SH-SY5Y (cell line): Measurements from ENCODE around the gene DERL2.

Experiments used
- GATA2 ChIP-seq: IDR thresholded peaks from 2 replicates; pipeline ENCODE4 v1.6.1; 2011; ENCODE audit warnings: mild to moderate bottlenecking, low read depth, low read length
- GATA3 ChIP-seq: IDR thresholded peaks from 2 replicates; pipeline ENCODE4 v1.6.1; 2011; ENCODE audit warnings: low read depth, mild to moderate bottlenecking, low read length, moderate library complexity

The DERL2 gene

DNA sequence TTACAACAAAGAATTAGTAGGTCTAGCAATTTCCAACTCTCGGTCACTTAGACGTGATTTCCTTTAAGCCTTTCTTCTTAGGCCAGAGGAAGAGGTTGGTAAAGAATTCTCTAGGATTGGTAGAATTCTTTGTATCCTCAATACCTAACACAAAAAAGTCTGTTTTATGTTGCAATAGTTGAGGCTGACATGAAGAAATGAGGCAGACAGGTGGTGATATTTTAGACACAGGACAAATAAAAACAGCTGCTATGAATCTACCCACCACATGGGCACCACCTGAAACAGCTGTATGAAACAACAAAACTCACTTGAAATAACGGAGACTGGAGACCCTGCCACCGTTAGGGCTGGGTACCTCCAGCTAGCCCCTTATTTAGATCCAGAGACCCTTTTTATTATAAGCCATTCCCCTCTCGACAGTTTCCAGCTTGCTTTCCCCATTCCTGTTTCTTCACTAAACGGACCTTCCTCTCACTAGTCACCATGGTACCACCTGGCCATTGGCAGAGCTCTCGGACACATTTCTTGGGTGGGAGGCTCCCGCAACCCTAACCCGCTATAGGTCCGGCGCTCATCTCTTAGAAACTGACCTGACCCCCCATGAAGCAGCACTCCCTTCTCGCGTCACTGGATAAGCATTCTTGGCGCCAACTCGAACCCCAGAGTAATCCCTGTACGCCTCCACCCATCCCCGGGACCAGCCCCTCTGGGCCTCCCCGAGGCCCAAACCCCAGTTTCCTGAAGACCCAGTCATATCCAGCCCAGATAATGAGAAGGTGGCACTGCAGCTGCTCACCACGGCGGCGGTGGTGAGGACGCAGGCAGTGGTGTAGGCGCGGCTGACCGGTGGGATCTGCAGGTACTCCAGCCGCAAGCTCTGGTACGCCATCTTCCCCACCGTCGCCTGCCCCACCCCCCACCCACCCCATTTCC is at the start of gene DERL2:
DERL2 (minus strand) TSS at position 909 of the 936 bp plus-strand sequence; CDS start at position 892, 17 bp downstream.
- TF ChIP-seq GATA3, result no peak
- no peak for TF ChIP-seq GATA2

DNA sequence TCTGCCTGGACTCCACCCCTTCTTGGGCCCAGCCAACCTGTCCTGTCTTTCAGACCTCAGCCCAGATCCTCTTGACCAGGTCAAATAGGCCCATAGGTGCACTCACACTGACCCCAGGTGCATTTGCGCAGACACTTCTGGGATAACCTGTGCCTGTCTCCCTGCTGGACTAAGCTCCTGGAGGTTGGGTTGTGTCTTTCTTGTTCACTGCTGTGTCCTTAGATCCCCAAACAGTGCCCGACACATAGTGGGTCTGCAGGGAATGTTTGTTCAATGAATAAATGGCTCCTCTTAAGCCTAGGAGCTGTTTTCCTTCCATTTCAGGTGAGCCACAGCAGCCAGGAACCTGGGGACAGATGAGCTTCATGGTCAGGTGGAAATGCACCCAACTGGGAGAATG is 49.5 kb upstream of the DERL2 start:
- no peak for TF ChIP-seq GATA3
- no peak for TF ChIP-seq GATA2

DNA sequence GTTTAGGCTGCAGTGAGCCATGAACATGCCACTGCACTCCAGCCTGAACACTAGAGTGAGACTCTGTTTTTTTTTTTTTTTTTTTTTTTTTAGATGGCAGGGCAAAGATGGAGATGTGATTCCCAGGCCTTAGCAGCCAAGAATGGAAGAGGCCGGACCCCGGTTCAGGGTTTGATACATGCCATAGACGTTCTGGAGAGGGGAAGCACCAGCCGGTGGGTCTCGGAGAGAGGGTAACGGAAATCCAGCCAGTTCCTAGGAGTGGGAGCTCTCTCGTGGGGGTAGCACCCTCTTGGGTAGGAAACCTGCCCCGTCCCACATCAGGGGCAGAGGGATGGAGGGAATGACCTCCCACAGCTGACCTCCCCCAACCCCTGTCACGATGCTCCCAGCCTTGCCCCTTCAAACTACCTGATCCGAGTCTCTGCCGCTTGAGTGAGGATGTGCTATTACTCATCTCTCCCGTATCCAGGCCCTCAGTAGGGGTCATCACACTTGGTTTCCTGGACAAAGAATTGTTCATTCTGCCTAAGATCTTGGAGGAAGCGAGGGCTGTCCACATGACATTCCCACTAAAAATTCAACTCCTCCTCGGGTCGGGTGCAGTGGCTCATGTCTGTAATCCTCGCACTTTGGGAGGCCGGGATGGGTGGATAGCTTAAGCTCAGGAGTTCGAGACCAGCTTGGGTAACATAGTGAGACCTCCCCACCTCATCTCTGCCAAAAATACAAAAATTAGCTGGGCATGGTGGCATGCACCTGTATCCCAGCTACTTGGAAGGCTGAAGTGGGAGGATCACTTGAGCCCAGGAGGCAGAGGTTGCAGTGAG is 47.7 kb upstream of the DERL2 start:
- TF ChIP-seq GATA2 (no peak), GATA3 (no peak)

DNA sequence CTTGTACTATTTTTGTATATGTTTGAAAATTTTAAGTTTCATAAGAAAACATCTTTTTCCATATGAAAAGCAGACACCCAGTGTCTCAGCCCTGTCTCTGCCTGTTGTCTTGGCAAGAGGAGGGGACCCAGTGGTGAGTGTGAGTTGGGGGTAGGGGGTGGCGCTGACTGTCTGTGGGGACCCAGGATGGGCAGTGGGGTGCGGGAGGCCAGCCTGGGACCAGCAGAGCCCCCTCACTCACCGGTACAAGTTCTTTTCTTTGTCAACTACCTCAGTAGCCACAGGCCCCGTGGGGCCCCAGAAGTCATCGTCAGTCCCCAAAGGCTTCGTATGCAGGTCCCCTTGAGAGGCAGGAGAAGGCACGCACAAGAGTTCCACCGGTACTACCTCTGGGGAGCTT is 46.6 kb upstream of the DERL2 start:
- TF ChIP-seq GATA2 (no peak), GATA3 (no peak)

DNA sequence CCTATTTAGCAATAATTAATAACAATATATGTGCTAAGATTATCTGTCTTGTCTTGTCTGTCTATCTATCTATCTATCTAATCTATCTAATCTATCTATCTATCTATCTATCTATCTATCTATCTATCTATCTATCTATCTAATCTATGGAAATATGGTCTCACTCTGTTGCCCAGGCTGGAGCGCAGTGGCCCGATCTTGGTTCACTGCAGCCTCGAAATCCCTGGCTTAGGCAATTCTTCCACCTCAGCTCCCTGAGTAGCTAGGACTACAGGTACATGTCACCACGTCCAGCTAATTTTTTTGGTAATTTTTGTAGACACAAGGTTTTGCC is 45.1 kb upstream of the DERL2 start:
- no peak for TF ChIP-seq GATA3
- TF ChIP-seq GATA2, result no peak

DNA sequence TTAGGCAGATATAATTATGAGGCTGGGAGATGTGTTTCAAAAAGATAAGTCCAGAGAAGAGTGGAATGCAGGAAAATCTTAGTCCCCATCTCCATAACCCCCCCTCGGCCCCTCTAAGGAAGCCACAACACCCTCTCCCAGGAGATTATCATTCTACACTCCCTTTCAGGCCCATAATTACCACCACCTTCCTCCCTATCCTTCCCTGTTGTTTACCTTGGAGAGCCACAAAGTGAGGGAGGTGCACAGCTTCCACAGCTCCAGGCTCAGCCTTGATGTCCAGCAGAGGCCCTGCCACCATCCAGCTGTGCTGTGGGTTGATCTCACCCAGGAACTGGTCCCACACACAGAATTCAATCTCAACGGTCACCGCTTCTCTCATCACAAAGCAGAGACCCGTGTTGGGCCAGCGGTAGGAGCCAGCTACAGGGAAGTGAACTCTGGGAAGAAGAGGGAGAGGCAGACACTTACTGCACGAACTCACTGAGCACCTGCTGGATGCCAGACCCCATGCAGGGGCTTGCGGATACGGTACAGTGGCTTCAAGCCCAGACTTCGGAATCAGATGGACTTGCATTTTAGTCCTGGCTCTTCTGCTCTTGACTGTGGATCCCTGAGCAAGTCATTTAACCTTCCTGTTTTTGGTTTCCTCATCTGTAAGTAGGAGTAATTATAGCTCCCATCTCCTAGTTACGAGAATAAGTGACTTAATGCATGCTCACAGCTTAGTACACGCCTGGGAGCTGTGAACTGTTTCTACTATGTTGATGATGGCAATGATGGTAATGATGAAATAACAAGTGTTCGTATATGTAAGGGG is 44.5 kb upstream of the DERL2 start:
- TF ChIP-seq GATA2 (no peak), GATA3 (no peak)

DNA sequence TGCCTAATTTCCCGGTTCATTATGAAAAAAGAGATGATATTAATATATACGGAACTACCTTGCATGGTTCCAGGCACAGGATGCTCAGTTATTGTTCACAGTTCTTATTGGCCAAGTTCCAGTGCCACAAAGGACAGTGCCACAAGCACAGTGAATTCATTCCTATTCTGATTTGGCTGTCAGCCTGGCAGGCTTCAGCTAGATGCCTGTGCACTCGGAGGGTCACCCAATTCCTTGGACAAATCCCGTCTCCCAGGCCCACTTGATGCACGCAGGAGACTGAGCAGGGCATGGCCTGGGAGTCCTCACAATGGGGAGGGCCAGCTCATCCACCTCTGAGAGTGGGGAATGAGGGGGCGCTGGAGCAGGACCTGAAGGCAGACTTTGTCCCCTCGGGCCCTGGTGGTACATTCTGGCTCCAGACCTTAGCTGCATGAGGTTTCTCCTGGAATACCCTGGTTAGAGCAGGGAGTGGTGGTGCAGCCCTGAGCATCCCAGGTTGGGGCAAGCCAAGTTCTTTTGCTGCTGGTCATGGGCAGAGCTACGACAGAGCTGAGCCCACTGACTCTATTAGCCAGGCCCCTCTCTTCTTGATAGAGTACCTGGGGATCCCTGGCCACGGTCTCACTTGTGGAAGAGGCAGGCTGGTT is 41.7 kb upstream of the DERL2 start:
- TF ChIP-seq GATA3, result no peak
- TF ChIP-seq GATA2, result no peak

DNA sequence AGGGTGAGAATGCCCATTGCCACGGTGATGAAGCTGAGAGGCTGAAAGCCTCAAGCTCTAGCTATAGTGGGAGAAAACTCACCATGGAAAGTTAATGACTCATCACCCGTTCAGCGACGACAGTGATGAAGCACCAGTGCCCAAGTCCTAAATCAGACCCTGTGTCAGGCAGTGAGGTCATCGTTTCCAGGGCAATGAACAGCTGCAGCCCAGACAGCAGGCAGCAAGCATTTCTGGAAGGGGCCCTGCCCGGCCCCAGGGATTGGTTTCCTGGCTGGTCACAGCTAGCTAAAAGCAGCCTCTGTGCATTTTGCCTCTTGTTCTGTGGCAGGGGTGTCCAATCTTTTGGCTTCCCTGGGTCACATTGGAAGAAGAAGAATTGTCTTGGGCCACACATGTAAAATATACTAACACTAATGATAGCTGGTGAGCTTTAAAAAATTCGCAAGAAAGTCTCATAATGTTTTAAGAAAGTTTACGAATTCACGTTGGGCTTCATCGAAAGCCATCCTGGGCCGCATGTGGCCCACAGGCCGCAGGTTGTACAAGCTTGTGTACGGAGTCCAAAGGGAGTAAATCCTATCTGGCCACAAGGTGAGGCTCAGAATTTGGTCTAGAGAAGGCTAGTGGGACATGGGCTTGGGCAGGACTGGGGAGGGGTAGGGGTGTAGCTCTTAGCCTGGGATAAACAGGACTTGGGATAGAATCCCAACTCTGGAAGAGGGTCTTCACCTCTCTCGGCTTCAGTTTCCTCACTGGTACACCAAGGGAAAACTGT is 41.0 kb upstream of the DERL2 start:
- no peak for TF ChIP-seq GATA2
- TF ChIP-seq GATA3, result no peak

DNA sequence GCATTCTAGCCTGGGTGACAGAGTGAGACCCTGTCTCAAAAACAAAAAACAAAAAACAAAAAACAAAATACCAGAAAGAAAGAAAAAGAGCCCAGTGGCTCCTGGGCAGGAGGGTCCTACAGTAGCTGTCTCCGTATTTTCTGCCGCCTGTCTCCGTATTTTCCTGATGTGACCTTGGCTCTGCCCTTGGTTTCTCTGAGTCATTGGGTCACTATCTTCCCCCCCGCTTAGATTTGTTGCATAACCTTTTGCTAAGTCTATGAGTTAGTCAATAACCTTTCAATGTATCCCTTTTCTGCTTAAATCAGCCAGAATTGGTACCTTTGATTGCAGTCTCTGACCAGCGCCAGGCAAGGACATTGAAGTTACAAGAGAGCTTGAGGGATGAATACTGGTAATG is 37.3 kb upstream of the DERL2 start:
- no peak for TF ChIP-seq GATA3
- TF ChIP-seq GATA2, result no peak

DNA sequence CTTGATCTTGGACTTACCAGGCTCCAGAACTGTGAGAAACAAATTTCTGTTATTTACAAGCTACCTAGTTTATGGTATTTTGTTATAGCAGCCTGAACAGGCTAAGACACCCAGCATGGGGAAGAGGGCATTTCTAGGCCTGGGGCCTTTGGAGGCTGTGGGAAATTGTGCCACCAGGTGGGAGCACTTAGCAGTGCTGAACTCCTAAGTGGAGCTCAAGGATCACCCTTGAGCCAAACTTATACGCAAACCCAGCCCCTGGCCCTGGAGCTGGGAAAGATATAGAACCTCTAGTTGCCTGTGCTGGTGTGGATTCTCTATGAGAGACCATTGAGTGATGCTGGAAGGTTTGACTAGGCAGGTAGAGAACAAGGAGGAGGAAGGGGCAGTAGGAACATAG is 36.5 kb upstream of the DERL2 start:
- TF ChIP-seq GATA2 (no peak), GATA3 (no peak)

DNA sequence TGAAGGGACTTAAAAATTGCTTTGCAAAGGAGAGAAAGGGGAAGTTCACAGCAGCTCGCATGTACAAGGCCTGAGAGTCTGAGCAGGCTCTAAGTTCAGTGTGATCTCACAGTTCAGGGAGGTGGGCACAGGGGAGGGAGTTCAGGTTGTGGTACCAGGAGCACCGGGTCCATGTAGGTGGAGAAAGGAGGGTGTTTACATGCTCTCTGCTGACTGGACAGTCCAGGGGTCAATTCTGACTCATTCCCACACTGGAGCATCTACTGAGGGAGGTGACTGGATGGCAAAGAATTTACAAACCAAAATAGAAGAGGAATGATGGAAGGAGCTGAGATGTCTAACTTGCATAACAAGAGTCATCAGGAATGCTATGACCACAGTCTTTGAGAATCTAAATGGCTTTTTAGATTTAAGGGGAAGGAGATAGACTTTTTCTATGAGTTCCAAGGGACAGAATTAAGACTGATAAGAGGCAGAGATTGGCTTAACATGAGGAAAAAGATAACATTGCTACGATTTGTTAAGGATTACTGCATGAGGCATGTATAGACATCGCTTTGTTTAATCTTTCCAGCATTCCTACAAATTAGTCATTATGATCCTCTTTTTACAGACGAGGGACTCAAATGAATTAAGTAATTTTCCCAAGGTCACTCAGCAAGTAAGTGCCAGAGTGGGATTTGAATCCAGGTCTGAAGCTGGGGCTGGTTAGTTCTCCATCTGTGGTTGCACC is 30.2 kb upstream of the DERL2 start:
- TF ChIP-seq GATA3, result no peak
- no peak for TF ChIP-seq GATA2

DNA sequence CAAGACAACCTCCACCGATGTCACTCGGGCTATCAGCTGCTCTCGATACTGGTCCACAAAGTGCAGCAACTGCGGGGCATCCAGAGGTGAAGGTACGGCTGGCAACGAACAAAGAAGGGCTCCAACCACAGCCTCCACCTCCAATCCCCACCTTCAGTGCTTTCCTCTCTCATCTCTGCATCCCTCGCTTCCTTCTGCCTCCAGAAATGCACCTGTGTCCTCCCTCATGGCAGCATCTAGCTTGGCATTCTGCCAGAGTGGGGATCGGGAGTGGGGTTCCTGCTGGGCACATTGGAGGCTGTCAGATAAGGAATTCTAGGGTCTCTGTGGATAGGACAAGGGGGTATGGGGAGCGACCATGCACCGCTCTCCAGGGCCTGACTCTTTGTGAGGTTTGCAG is 29.0 kb upstream of the DERL2 start:
- TF ChIP-seq GATA3 (no peak), GATA2 (no peak)
